HK-2 (cell line): ENCODE data around the gene CFAP74.

Experiments used
- DNase-seq: peaks from one replicate; pipeline ENCODE4 v3.0.0-alpha.2; 2018; ENCODE audit not compliant: unreplicated experiment

The CFAP74 gene, protein sequence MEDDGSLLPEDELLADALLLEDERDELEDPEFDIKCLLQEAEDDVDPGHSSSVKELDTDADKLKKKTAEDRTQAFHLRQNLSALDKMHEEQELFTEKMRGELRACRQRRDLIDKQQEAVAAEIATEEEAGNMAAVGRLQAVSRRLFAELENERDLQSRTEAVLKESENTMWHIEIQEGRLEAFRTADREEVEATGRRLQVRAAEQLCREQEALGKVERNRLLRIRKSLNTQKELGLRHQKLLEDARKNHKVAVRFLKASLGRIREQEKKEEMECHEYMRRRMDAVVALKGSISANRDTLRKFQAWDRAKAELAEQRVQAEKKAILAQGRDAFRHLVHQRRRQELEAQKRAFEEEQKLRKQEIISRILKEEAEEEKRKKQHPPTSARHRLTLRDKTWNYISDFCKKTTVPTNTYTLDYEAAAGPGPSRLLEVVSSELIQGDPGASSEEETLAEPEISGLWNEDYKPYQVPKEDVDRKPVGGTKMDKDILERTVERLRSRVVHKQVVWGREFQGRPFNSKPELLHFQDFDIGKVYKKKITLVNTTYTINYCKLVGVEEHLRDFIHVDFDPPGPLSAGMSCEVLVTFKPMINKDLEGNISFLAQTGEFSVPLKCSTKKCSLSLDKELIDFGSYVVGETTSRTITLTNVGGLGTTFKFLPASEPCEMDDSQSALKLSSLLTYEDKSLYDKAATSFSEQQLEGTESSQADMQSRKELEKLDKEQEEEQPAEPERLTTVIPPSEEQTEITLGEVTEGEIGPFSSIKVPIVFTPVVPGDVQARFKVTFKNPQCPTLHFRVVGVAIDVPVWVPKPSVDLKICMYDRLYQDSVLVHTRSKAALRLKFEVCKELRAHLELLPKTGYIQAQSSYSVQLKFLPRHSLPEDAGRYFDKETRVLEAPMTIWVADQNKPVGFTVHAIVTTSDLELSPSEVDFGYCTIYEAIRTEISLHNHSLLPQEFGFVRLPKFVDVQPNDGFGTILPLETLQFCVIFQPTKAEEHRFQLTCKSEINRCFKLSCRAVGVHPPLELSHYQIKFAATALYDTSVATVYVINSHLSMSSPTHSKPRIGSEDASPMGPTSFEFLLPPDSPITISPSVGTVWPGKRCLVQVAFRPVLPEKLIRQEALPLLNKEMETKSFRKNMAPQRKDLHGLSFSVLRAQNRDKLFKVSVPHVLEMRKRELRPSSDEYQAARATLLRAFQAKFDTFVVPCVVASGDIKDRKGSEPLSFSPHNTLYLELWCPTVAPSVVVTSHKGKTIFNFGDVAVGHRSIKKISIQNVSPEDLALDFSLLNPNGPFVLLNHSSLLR (N-terminal part only)

DNA sequence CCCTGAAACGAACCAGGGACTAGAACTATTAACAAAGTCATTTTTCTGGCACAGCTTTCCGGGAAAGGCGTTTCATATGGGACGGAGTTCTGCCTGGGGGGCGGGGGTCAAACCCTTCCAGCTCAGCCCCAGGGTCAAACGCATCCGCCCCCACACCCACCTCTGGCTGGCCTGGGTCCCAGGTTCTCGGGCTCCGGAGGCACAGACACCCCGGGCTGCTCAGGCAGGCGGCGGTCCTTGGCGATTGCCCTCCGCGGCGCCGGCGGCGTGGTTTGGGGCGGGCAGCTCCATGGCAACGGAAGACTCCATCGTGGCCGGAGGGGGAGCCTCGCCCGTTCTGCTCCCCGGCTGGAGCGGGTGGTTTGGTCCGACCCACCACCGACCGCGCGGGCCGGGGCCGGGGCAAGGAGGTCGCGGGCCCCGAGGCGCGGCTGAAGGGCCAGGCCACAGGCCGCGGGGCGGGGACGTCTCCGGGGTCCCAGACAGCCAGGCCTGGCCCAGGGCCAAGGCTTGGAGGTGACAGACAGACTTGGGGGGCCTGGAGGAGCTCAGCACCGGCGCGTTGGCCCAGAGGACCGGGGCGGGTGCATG is at the start of gene CFAP74:
CFAP74 (minus strand) TSS at position 246 of the 591 bp plus-strand sequence. CDS start 12,830 bp downstream, outside the sequence.
- DNase-seq: peak; percentile 16

DNA sequence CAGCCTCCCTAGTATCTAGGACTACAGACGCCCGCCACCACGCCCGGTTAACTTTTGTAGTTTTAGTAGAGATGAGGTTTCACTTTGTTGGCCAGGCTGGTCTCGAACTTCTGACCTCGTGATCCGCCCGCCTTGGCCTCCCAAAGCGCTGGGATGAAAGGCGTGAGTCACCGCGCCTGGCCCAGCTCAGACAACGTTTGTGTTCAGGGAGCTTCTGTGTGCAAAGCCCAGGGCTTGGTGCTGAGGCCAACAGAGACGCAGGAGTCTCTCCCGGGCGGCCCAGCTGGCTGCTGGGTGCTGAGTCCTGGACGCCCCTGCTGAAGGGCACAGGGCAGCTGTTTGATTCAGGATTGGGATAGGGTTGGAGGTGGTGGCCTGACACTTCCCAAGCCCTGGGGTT is 49.6 kb upstream of the CFAP74 start:
- DNase-seq: peak; percentile 20

DNA sequence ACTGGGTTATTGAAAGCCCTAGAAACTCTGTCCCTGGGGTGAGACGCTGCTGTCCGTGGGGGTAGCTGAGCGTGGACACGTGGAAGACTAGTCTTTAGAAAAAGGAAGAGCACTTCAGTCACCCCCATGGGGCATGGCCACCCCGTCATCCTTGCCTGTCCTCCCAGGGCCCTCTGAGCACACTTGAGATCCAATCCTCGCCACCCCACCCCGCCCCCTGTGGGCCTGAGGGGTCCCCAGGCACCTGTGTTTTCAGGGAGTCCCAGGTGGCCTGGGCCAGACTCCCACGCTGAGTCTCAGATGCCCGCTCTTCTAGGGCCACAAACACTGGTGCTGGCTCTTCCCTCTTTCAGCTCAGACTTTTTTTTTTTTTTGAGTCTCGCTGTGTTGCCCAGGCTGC is 49.2 kb upstream of the CFAP74 start:
- DNase-seq: no peak

GRCh38 chr1:2052054-2052679 is 48.6 kb upstream of the CFAP74 start:
- DNase-seq: no peak

DNA sequence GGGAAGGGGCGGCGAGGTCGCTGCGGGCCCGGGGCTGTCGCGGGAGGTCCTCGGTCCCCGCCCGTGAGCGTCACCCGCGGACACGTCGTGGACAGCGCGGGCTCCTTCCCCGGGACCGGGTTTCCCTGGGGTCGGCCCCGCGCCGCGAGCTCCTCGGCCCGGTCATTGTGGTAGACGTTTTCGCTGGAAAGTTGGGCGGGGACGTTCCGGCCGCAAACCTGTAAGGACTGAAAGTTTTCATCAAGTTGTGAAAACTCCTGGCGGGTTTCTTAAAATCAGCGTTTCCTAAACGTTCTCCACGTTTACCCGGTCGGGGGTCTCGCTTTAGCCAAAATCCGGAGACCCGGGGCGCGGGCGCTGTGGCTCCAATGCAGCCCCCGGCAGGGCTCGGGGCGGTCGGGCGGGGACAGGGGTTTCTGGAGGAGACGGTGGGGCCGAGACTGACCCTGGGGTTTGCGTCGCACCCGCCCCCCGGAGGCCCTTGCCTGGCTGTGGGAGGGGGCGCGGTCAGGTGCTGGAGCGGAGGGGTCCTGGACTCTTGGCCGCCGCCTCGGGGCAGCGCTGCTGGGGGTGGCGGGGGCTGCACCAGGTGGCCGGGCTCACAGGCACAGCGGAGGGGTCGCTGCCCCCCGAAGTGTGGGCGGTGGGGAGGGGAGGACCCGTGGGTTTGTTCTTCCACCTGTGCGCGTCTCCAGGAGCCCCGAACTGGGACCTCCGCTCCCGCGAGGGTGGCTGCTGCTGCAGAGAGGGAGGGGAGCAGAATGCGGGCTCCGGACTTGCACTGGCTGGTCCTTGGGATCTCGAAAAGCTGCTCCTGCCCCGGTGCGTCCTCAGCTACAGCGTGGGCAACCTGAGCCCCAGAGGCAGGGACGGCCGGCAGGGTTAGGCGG is 47.5 kb upstream of the CFAP74 start:
- DNase-seq: no peak

- DNase-seq: no peak
These were observed 46.8 kb upstream of the CFAP74 start for GRCh38 chr1:2050461-2050792.

GRCh38 chr1:2049718-2050431 is 46.3 kb upstream of the CFAP74 start, which contains the start of gene PRKCZ:
TSS of gene PRKCZ (plus strand) at chr1:2050411. CDS start at chr1:2050631, 220 bp downstream.
- peak; percentile 96 for DNase-seq

GRCh38 chr1:2049225-2049717 is 45.7 kb upstream of the CFAP74 start:
- DNase-seq: peak; percentile 64

- DNase-seq: no peak
These were observed 44.5 kb upstream of the CFAP74 start for GRCh38 chr1:2047749-2048729.

DNA sequence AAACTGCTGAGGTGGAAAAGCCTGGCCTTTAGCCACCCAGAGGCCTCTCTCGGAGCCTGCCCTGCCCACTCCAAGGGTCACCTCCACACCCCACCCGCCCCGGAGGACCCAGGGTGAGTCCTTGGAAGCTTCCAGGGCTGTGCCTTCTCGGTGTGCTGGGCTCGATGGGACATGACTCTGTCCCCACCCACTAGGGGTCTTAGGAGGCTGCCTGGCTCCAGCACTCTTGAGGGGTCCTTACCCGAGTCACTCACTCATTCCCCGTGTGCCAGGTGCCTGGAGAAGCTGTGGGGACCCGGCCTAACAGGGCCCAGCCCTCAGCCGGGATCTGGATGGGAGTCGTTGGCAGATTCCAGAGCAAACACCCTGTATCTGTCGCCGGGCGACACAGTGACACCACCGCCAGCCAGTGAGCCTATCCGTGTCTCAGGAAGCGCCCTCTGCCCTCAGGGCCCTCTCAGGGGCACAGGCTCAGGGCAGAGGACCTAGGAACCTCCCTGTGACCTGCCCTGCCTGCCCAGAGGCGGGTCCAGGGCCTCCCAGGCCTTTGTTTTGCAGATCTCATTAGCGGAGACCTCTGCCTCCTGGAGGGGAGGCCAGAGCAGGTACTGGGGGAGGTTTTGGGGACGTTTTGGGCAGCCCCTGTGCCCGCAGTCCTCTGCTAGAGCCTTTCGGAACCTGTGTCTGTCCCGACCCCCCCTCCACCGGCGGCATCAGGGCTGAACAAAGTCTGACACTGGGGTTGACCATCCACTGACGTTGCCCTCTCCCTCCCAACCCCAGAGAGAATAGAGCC is 43.6 kb upstream of the CFAP74 start:
- DNase-seq: no peak

GRCh38 chr1:2046174-2046917 is 42.8 kb upstream of the CFAP74 start:
- peak; percentile 80 for DNase-seq

- no peak for DNase-seq
These were observed 42.0 kb upstream of the CFAP74 start for GRCh38 chr1:2045468-2046173.

DNA sequence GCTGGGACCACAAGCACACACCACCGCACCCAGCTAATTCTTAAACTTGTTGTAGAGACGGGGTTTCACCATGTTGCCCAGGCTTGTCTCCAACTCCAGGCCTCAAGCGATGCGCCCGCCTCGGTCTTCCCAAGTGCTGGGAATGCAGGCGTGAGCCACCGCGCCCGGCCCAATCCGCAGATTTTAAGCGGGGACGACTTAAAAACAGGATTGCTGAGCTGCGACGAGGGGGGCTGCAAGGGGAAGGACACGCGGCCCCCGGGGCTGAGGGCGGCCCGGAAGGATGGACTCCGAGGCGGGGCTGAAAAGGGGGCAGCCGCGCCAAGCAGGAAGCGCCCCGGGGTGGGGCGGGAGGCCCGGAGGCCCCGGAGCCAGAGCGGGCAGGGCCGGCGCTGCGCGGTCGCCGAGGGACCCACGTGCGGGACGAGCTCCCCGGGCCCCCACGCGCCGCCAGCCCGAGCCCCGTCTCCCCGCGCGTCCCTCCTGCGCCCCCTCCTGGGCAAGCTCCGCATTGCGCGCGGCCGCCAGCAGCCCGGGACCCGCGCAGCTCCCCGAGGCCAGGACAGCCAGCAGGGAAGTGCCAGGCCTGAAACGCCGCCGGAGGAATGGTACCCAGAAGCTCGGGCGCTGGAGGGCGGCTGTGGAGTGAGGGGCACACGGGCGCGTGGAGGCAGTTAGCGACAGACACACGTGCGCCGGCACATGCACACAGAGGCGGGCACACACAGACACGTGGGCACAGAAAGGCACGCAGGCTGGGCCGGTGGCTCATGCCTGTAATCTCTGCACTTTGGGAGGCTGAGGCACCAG is 41.1 kb upstream of the CFAP74 start:
- peak; percentile 79 for DNase-seq

- DNase-seq: no peak
These were observed 40.3 kb upstream of the CFAP74 start for GRCh38 chr1:2043886-2044285.
